ENCODE results near the gene TMC3. TPM values are rescaled to one million over a fixed set of nuclear protein-coding genes. Genes with fewer than 3 reads are reported as not detected.

Gene TMC3
- total and polyA plus RNA-seq, 2 experiments from 2014 or later: not detected

GRCh38 chr15:81411051-81411450, 37.0 kb upstream of the TMC3 start:
- no peak for DNase-seq
- H3K27me3 ChIP-seq (replicated peaks; ENCODE audit: insufficient read depth): 0 out of 2 replicates have a peak, but pooled peaks cover 10% of the 10 kb centered on the region
- H3K9me3 ChIP-seq (ENCODE audit: low read depth): no peaks in the 10 kb centered on the region
- TF ChIP-seq EZH2 (IDR thresholded peaks at IDR 0.05; ENCODE audit: insufficient read depth, poor library complexity, severe bottlenecking): no peak
- no peak for TF ChIP-seq EZH2phosphoT487 (IDR thresholded peaks at IDR 0.05; ENCODE audit: insufficient read depth, low read depth)
- H3F3A ChIP-seq (ENCODE audit: insufficient read depth): no peaks in the 10 kb centered on the region
- H3K9me2 ChIP-seq (ENCODE audit: insufficient read depth): no peaks in the 10 kb centered on the region
- no peak overlapping the region for H3K9ac ChIP-seq
- no peaks in the 10 kb centered on the region for H4K20me1 ChIP-seq (ENCODE audit: insufficient read depth)
- in situ Hi-C loops (cut with MboI): no loop called here
- no peak overlapping the region for H3K4me3 ChIP-seq
- H3K4me1 ChIP-seq (ENCODE audit: insufficient read depth): peaks cover 4% of the 10 kb centered on the region; the same call in 1 of the 2 replicates
- no peak overlapping the region for H3K4me2 ChIP-seq (ENCODE audit: unreplicated experiment)
- H3K36me3 ChIP-seq (ENCODE audit: low read depth): no peaks in the 10 kb centered on the region
- WGBS, 2 experiments (ENCODE audit: low coverage in 1 of 2, low lambda C conversion rate in 2 of 2, missing lambda C conversion rate in 2 of 2): 16 to 20% methylated on average over 2 of the region's 2 CpGs
- no peak overlapping the region for H3K27ac ChIP-seq
- H2AFZ ChIP-seq: no peak overlapping the region
- no peaks in the 10 kb centered on the region for H3K79me2 ChIP-seq (ENCODE audit: insufficient read depth)

DNA sequence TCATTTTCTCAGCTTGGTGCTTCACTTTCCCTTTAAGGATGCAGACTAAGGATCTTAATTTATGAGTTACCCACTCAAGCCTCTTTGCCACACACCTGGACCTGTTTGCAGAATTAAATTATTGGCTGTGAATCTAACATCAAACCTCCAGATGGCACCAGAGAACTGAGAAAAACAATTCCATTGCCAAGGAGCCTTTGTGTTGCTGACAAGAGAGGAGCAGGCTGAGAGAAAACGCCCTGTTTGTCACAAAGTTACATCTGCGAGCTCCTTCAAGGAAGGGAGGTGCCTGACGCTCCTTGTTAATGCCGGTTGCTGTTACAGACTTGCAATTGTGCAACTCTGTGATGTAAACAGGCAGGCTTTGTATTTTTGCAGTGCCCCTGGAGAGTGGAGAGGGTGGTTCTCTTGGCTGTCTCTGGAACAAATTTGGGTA, 36.3 kb upstream of the TMC3 start:
- no peaks in the 10 kb centered on the region for H4K20me1 ChIP-seq (ENCODE audit: insufficient read depth)
- no peaks in the 10 kb centered on the region for H3K9me2 ChIP-seq (ENCODE audit: insufficient read depth)
- no peaks in the 10 kb centered on the region for H3F3A ChIP-seq (ENCODE audit: insufficient read depth)
- WGBS, 2 experiments (ENCODE audit: low coverage in 1 of 2, low lambda C conversion rate in 2 of 2, missing lambda C conversion rate in 2 of 2): 0 to 1% methylated on average over 4 of the region's 4 CpGs
- peak; percentile 91 for DNase-seq
- peaks cover 4% of the 10 kb centered on the region; the same call in 1 of the 2 replicates for H3K4me1 ChIP-seq (ENCODE audit: insufficient read depth)
- peak overlapping the region; percentile 33; the same call in 1 of the 2 replicates for H2AFZ ChIP-seq
- H3K4me2 ChIP-seq (ENCODE audit: unreplicated experiment): peak overlapping the region; percentile 41
- no peak overlapping the region for H3K4me3 ChIP-seq
- 0 out of 2 replicates have a peak, but pooled peaks cover 10% of the 10 kb centered on the region for H3K27me3 ChIP-seq (replicated peaks; ENCODE audit: insufficient read depth)
- in situ Hi-C loops (cut with MboI): no loop called here
- no peaks in the 10 kb centered on the region for H3K9me3 ChIP-seq (ENCODE audit: low read depth)
- no peaks in the 10 kb centered on the region for H3K36me3 ChIP-seq (ENCODE audit: low read depth)
- no peak overlapping the region for H3K9ac ChIP-seq
- TF ChIP-seq EZH2 (IDR thresholded peaks at IDR 0.05; ENCODE audit: insufficient read depth, poor library complexity, severe bottlenecking): no peak
- no peak for TF ChIP-seq EZH2phosphoT487 (IDR thresholded peaks at IDR 0.05; ENCODE audit: insufficient read depth, low read depth)
- no peaks in the 10 kb centered on the region for H3K79me2 ChIP-seq (ENCODE audit: insufficient read depth)
- no peak overlapping the region for H3K27ac ChIP-seq

GRCh38 chr15:81407718-81408117, 33.7 kb upstream of the TMC3 start:
- DNase-seq: no peak
- 66 to 67% methylated on average over 10 of the region's 10 CpGs for WGBS, 2 experiments (ENCODE audit: low coverage in 1 of 2, low lambda C conversion rate in 2 of 2, missing lambda C conversion rate in 2 of 2)
- in situ Hi-C loops (cut with MboI): no loop called here
- H4K20me1 ChIP-seq (ENCODE audit: insufficient read depth): no peaks in the 10 kb centered on the region
- no peak overlapping the region for H2AFZ ChIP-seq
- H3F3A ChIP-seq (ENCODE audit: insufficient read depth): no peaks in the 10 kb centered on the region
- H3K9me2 ChIP-seq (ENCODE audit: insufficient read depth): no peaks in the 10 kb centered on the region
- H3K36me3 ChIP-seq (ENCODE audit: low read depth): no peaks in the 10 kb centered on the region
- H3K9ac ChIP-seq: no peak overlapping the region
- H3K27ac ChIP-seq: no peak overlapping the region
- TF ChIP-seq EZH2phosphoT487 (IDR thresholded peaks at IDR 0.05; ENCODE audit: insufficient read depth, low read depth) (no peak), EZH2 (IDR thresholded peaks at IDR 0.05; ENCODE audit: insufficient read depth, poor library complexity, severe bottlenecking) (no peak)
- no peaks in the 10 kb centered on the region for H3K9me3 ChIP-seq (ENCODE audit: low read depth)
- no peak overlapping the region for H3K4me2 ChIP-seq (ENCODE audit: unreplicated experiment)
- peaks cover 4% of the 10 kb centered on the region; the same call in 1 of the 2 replicates for H3K4me1 ChIP-seq (ENCODE audit: insufficient read depth)
- H3K79me2 ChIP-seq (ENCODE audit: insufficient read depth): no peaks in the 10 kb centered on the region
- no peak overlapping the region for H3K4me3 ChIP-seq
- H3K27me3 ChIP-seq (replicated peaks; ENCODE audit: insufficient read depth): 0 out of 2 replicates have a peak, but pooled peaks cover 10% of the 10 kb centered on the region

GRCh38 chr15:81407176-81407575, 33.2 kb upstream of the TMC3 start:
- H3K9me2 ChIP-seq (ENCODE audit: insufficient read depth): no peaks in the 10 kb centered on the region
- no peak overlapping the region for H2AFZ ChIP-seq
- peaks cover 4% of the 10 kb centered on the region; the same call in 1 of the 2 replicates for H3K4me1 ChIP-seq (ENCODE audit: insufficient read depth)
- no peaks in the 10 kb centered on the region for H3K79me2 ChIP-seq (ENCODE audit: insufficient read depth)
- TF ChIP-seq EZH2 (IDR thresholded peaks at IDR 0.05; ENCODE audit: insufficient read depth, poor library complexity, severe bottlenecking) (no peak), EZH2phosphoT487 (IDR thresholded peaks at IDR 0.05; ENCODE audit: insufficient read depth, low read depth) (no peak)
- H3K4me3 ChIP-seq: no peak overlapping the region
- H3K27ac ChIP-seq: no peak overlapping the region
- H4K20me1 ChIP-seq (ENCODE audit: insufficient read depth): no peaks in the 10 kb centered on the region
- 0 to 6% methylated on average over 1 of the region's 1 CpG for WGBS, 2 experiments (ENCODE audit: low coverage in 1 of 2, low lambda C conversion rate in 2 of 2, missing lambda C conversion rate in 2 of 2)
- H3K4me2 ChIP-seq (ENCODE audit: unreplicated experiment): no peak overlapping the region
- no peaks in the 10 kb centered on the region for H3K36me3 ChIP-seq (ENCODE audit: low read depth)
- no peak overlapping the region for H3K9ac ChIP-seq
- no peaks in the 10 kb centered on the region for H3K9me3 ChIP-seq (ENCODE audit: low read depth)
- in situ Hi-C loops (cut with MboI): no loop called here
- no peak for DNase-seq
- H3K27me3 ChIP-seq (replicated peaks; ENCODE audit: insufficient read depth): 0 out of 2 replicates have a peak, but pooled peaks cover 10% of the 10 kb centered on the region
- no peaks in the 10 kb centered on the region for H3F3A ChIP-seq (ENCODE audit: insufficient read depth)
